MM.1S (cell line): Measurements from ENCODE around the gene FBXL17.

Experiments
- DNase-seq: peaks from one replicate; pipeline ENCODE4 v3.0.0-alpha.2; 2015
- H2AFZ ChIP-seq: fragments of 300-600 bp; sonication (generic); 2 replicates; pipeline ENCODE4 v1.6.0; 2016; ENCODE audit warnings: antibody characterized with exemption, low read length
- H3F3A ChIP-seq: fragments of 300-600 bp; sonication (generic); 2 replicates; pipeline ENCODE4 v1.6.1; 2016; ENCODE audit warnings: mild to moderate bottlenecking, antibody characterized with exemption, low read length, moderate library complexity, mixed read lengths; ENCODE audit not compliant: insufficient read depth
- H3K27ac ChIP-seq: fragments of 300-600 bp; sonication (generic); 2 replicates; pipeline ENCODE4 v1.5.1; 2016; ENCODE audit warnings: mild to moderate bottlenecking, low read length
- H3K27me3 ChIP-seq: fragments of 300-600 bp; sonication (generic); replicated peaks from 2 replicates; pipeline ENCODE4 v1.6.0; 2016; ENCODE audit warnings: low read length; ENCODE audit not compliant: insufficient read depth
- H3K36me3 ChIP-seq: fragments of 300-600 bp; sonication (generic); replicated peaks from 2 replicates; pipeline ENCODE4 v1.6.1; 2016; ENCODE audit warnings: mild to moderate bottlenecking, low read length, mixed read lengths; ENCODE audit not compliant: insufficient read depth
- H3K4me1 ChIP-seq: fragments of 300-600 bp; sonication (generic); 2 replicates; pipeline ENCODE4 v1.6.1; 2016; ENCODE audit warnings: low read length, mixed read lengths
- H3K4me2 ChIP-seq: fragments of 300-600 bp; sonication (generic); 2 replicates; pipeline ENCODE4 v1.6.0; 2016; ENCODE audit warnings: low read depth, low read length
- H3K4me3 ChIP-seq: fragments of 300-600 bp; sonication (generic); 2 replicates; pipeline ENCODE4 v1.5.1; 2016; ENCODE audit warnings: low read length, mixed read lengths
- H3K79me2 ChIP-seq: fragments of 300-600 bp; sonication (generic); 2 replicates; pipeline ENCODE4 v1.6.1; 2016; ENCODE audit warnings: mixed run types, low read length, mixed read lengths
- H3K9ac ChIP-seq: fragments of 300-600 bp; sonication (generic); 2 replicates; pipeline ENCODE4 v1.6.1; 2016; ENCODE audit warnings: low read length, mixed read lengths
- H3K9me2 ChIP-seq: fragments of 300-600 bp; sonication (generic); replicated peaks from 2 replicates; pipeline ENCODE4 v1.6.1; 2016; ENCODE audit warnings: mild to moderate bottlenecking, low read length, mixed read lengths; ENCODE audit not compliant: insufficient read depth
- H3K9me3 ChIP-seq: fragments of 300-600 bp; sonication (generic); replicated peaks from 2 replicates; pipeline ENCODE4 v1.6.1; 2016; ENCODE audit warnings: mild to moderate bottlenecking, low read length, mixed read lengths; ENCODE audit not compliant: insufficient read depth
- H4K20me1 ChIP-seq: fragments of 300-600 bp; sonication (generic); 2 replicates; pipeline ENCODE4 v1.6.1; 2016; ENCODE audit warnings: mild to moderate bottlenecking, low read length, moderate library complexity, mixed read lengths; ENCODE audit not compliant: insufficient read depth
- CTCF ChIP-seq: fragments of 300-600 bp; sonication (generic); IDR thresholded peaks from 2 replicates; pipeline ENCODE4 v1.5.1; 2016; ENCODE audit warnings: antibody characterized with exemption, low read length, mixed read lengths
- EZH2 ChIP-seq: fragments of 300-600 bp; sonication (generic); optimal IDR thresholded peaks from 2 replicates; pipeline ENCODE3; 2017; ENCODE audit warnings: low read depth, mild to moderate bottlenecking, antibody characterized with exemption, low read length, mixed read lengths
- EZH2phosphoT487 ChIP-seq: fragments of 300-600 bp; sonication (generic); IDR thresholded peaks from 2 replicates; pipeline ENCODE4 v1.6.1; 2018; ENCODE audit warnings: antibody characterized with exemption, low read length

Gene FBXL17

GRCh38 chr5:108144332-108144731, 237.6 kb downstream of the FBXL17 start:
- no peak overlapping the region for H3K27ac ChIP-seq
- no peaks in the 10 kb centered on the region for H3K9me2 ChIP-seq
- no peaks in the 10 kb centered on the region for H3F3A ChIP-seq
- no peak for DNase-seq
- no peaks in the 10 kb centered on the region for H3K36me3 ChIP-seq
- H4K20me1 ChIP-seq, result no peaks in the 10 kb centered on the region
- H2AFZ ChIP-seq, result no peak overlapping the region
- no peaks in the 10 kb centered on the region for H3K9me3 ChIP-seq
- H3K4me1 ChIP-seq, result peaks cover 11% of the 10 kb centered on the region
- H3K4me2 ChIP-seq, result no peak overlapping the region
- no peaks in the 10 kb centered on the region for H3K27me3 ChIP-seq
- H3K79me2 ChIP-seq, result no peaks in the 10 kb centered on the region
- no peak for TF ChIP-seq EZH2
- no peak for TF ChIP-seq EZH2phosphoT487
- no peak for TF ChIP-seq CTCF
- H3K4me3 ChIP-seq, result no peak overlapping the region
- H3K9ac ChIP-seq, result no peak overlapping the region

- Histone ChIP-seq H3K27me3 (no peaks in the 10 kb centered on the region), H4K20me1 (no peaks in the 10 kb centered on the region), H3K9ac (no peak overlapping the region), H3K79me2 (no peaks in the 10 kb centered on the region), H3F3A (no peaks in the 10 kb centered on the region), H2AFZ (no peak overlapping the region), H3K9me2 (no peaks in the 10 kb centered on the region), H3K4me2 (no peak overlapping the region), H3K4me3 (no peak overlapping the region), H3K36me3 (no peaks in the 10 kb centered on the region), H3K4me1 (peaks cover 18% of the 10 kb centered on the region), H3K27ac (no peak overlapping the region), H3K9me3 (no peaks in the 10 kb centered on the region)
- TF ChIP-seq EZH2phosphoT487, result no peak
- TF ChIP-seq CTCF, result no peak
- TF ChIP-seq EZH2, result no peak
- DNase-seq, result no peak
Observed at GRCh38 chr5:108143581-108143980, 238.3 kb downstream of the FBXL17 start.

- Histone ChIP-seq H3K9me3 (no peaks in the 10 kb centered on the region), H3K4me2 (no peak overlapping the region), H3K27me3 (no peaks in the 10 kb centered on the region), H3K9me2 (no peaks in the 10 kb centered on the region), H3K27ac (no peak overlapping the region), H3K9ac (no peak overlapping the region), H3F3A (no peaks in the 10 kb centered on the region), H3K4me3 (no peak overlapping the region), H3K36me3 (no peaks in the 10 kb centered on the region), H2AFZ (no peak overlapping the region), H3K79me2 (no peaks in the 10 kb centered on the region), H3K4me1 (peaks cover 18% of the 10 kb centered on the region), H4K20me1 (no peaks in the 10 kb centered on the region)
- no peak for DNase-seq
- TF ChIP-seq EZH2phosphoT487 (no peak), CTCF (no peak), EZH2 (no peak)
Observed at GRCh38 chr5:108141676-108142075, 240.2 kb downstream of the FBXL17 start.

- H3K9ac ChIP-seq, result no peak overlapping the region
- TF ChIP-seq EZH2phosphoT487, result no peak
- no peak for TF ChIP-seq EZH2
- no peak for TF ChIP-seq CTCF
- H3K36me3 ChIP-seq, result no peaks in the 10 kb centered on the region
- H3K27me3 ChIP-seq, result no peaks in the 10 kb centered on the region
- H3K27ac ChIP-seq, result no peak overlapping the region
- H2AFZ ChIP-seq, result no peak overlapping the region
- H3K4me3 ChIP-seq, result no peak overlapping the region
- DNase-seq, result no peak
- no peak overlapping the region for H3K4me2 ChIP-seq
- H3F3A ChIP-seq, result no peaks in the 10 kb centered on the region
- no peaks in the 10 kb centered on the region for H4K20me1 ChIP-seq
- H3K4me1 ChIP-seq, result peaks cover 18% of the 10 kb centered on the region
- no peaks in the 10 kb centered on the region for H3K9me3 ChIP-seq
- no peaks in the 10 kb centered on the region for H3K79me2 ChIP-seq
- H3K9me2 ChIP-seq, result no peaks in the 10 kb centered on the region
Observed at GRCh38 chr5:108136493-108136892, 245.4 kb downstream of the FBXL17 start.
